H1 (cell line): ENCODE results near the gene GPC6. TPM values are rescaled to one million over a fixed set of nuclear protein-coding genes. Genes with fewer than 3 reads are reported as not detected.
A peak's percentile ranks its signal among the peaks of the same experiment; 100 is the strongest.

ENCODE experiments used
- CTCF ChIA-PET: fragments of 300-600 bp; sonication (Branson Sonifier 250); formaldehyde crosslinking; loops from one replicate; lab custom pipeline; 2021; ENCODE audit not compliant: partially characterized antibody; lab: Charles Lee
- POLR2A ChIA-PET: fragments of 300-600 bp; sonication (Branson Sonifier 250); formaldehyde crosslinking; loops from one replicate; lab custom pipeline; 2021; ENCODE audit warnings: inconsistent platforms; ENCODE audit not compliant: partially characterized antibody; lab: Charles Lee
- DNase-seq, 2 experiments: peaks; one replicate each; pipeline versions ENCODE4 v3.0.0 to v3.0.0-alpha.2; 2010 to 2022; ENCODE audit warnings: low spot score in 2 of 2, low read depth in 1 of 2, mixed read lengths in 1 of 2
- FAIRE-seq: peaks from 2 replicates; lab custom pipeline; 2011; peaks lifted over from hg19 to GRCh38; lab: Jason Lieb, UNC
- H2AFZ ChIP-seq: 2 replicates; pipeline ENCODE4 v1.8.1; 2012; ENCODE audit warnings: low read length, inconsistent platforms
- H2AK5ac ChIP-seq: 2 replicates; pipeline ENCODE4 v1.6.1; 2013; ENCODE audit warnings: low read depth, low read length
- H2BK120ac ChIP-seq: replicated peaks from 2 replicates; pipeline ENCODE3; 2013; ENCODE audit warnings: low read depth, low read length, inconsistent platforms
- H2BK12ac ChIP-seq: 2 replicates; pipeline ENCODE4 v1.6.1; 2013; ENCODE audit warnings: low read depth, low read length
- H2BK15ac ChIP-seq: 2 replicates; pipeline ENCODE4 v1.6.1; 2013; ENCODE audit warnings: low read length
- H2BK20ac ChIP-seq: 2 replicates; pipeline ENCODE4 v1.6.1; 2013; ENCODE audit warnings: low read length
- H2BK5ac ChIP-seq: 2 replicates; pipeline ENCODE4 v1.6.1; 2013; ENCODE audit warnings: low read depth, low read length
- H3K14ac ChIP-seq: 2 replicates; pipeline ENCODE4 v1.6.1; 2013; ENCODE audit warnings: inconsistent platforms; ENCODE audit not compliant: insufficient read length
- H3K18ac ChIP-seq: 2 replicates; pipeline ENCODE4 v1.6.1; 2013; ENCODE audit warnings: low read length; ENCODE audit errors: extremely low read depth
- H3K23ac ChIP-seq: 2 replicates; pipeline ENCODE4 v1.6.1; 2013; ENCODE audit warnings: inconsistent platforms; ENCODE audit not compliant: insufficient read length
- H3K23me2 ChIP-seq: 2 replicates; pipeline ENCODE4 v1.6.1; 2013; ENCODE audit warnings: low read depth, low read length
- H3K27ac ChIP-seq: 2 replicates; pipeline ENCODE4 v1.6.1; 2011; ENCODE audit warnings: low read depth, low read length, inconsistent platforms
- H3K27me3 ChIP-seq, 4 experiments: replicated peaks in 1 of 4; 1 replicate in 1 of 4; 2 replicates in 3 of 4; pipeline versions ENCODE4 v1.6.1 to v1.8.1; 2011 to 2013; ENCODE audit warnings: low read length in 3 of 4, mild to moderate bottlenecking in 3 of 4, inconsistent platforms in 2 of 4, mixed read lengths in 2 of 4, moderate library complexity in 1 of 4; ENCODE audit not compliant: control insufficient read depth in 3 of 4, insufficient read depth in 3 of 4; ENCODE audit errors: extremely low read depth in 1 of 4
- H3K36me3 ChIP-seq, 4 experiments: 2 replicates each; pipeline versions ENCODE4 v1.6.1 to v1.8.1; 2011 to 2013; ENCODE audit warnings: mild to moderate bottlenecking in 4 of 4, low read length in 3 of 4, moderate library complexity in 2 of 4, control low read depth in 1 of 4, inconsistent platforms in 1 of 4; ENCODE audit not compliant: insufficient read depth in 4 of 4, control insufficient read depth in 2 of 4
- H3K4ac ChIP-seq: replicated peaks from 2 replicates; pipeline ENCODE3; 2013; ENCODE audit warnings: low read length, low read depth, mixed read lengths, inconsistent platforms; ENCODE audit not compliant: insufficient read length
- H3K4me1 ChIP-seq, 4 experiments: replicated peaks in 1 of 4; 1 replicate in 1 of 4; 2 replicates in 3 of 4; pipeline versions ENCODE4 v1.6.1 to v1.8.1; 2011 to 2013; ENCODE audit warnings: low read length in 3 of 4, inconsistent platforms in 2 of 4, mixed read lengths in 1 of 4; ENCODE audit not compliant: insufficient read depth in 4 of 4, control insufficient read depth in 3 of 4
- H3K4me2 ChIP-seq, 2 experiments: 2 replicates each; pipeline versions ENCODE4 v1.6.1 to v1.8.1; 2011 to 2013; ENCODE audit warnings: low read depth in 2 of 2, low read length in 2 of 2, control low read depth in 1 of 2, inconsistent platforms in 1 of 2, mild to moderate bottlenecking in 1 of 2; ENCODE audit not compliant: insufficient read depth in 1 of 2
- H3K4me3 ChIP-seq, 4 experiments: fragments of 200-600, 300-600 bp in 1 of 4; sonication (generic), shearing (Covaris generic), sonication (Bioruptor Twin) in 1 of 4; 2 replicates each; pipeline versions ENCODE4 v1.5.1 to v1.8.1; 2011 to 2016; ENCODE audit warnings: low read length in 4 of 4, low read depth in 3 of 4, control low read depth in 2 of 4, inconsistent platforms in 2 of 4, mild to moderate bottlenecking in 2 of 4, mixed read lengths in 1 of 4, moderate library complexity in 1 of 4; ENCODE audit not compliant: insufficient read depth in 2 of 4; ENCODE audit errors: extremely low read depth in 1 of 4
- H3K56ac ChIP-seq: replicated peaks from 2 replicates; pipeline ENCODE3; 2013; ENCODE audit warnings: low read depth, mild to moderate bottlenecking, mixed read lengths, low read length, inconsistent platforms; ENCODE audit not compliant: insufficient read length
- H3K79me1 ChIP-seq: 2 replicates; pipeline ENCODE4 v1.6.1; 2013; ENCODE audit warnings: low read depth, low read length, control low read depth
- H3K79me2 ChIP-seq, 2 experiments: 2 replicates each; pipeline versions ENCODE4 v1.6.1 to v1.8.1; 2012 to 2013; ENCODE audit warnings: low read length in 2 of 2, mild to moderate bottlenecking in 2 of 2, inconsistent platforms in 1 of 2; ENCODE audit not compliant: insufficient read depth in 2 of 2, control insufficient read depth in 1 of 2
- H3K9ac ChIP-seq, 4 experiments: replicated peaks in 1 of 4; 1 replicate in 1 of 4; 2 replicates in 3 of 4; pipeline versions ENCODE4 v1.6.1 to v1.8.1; 2011 to 2013; ENCODE audit warnings: low read depth in 3 of 4, low read length in 3 of 4, control low read depth in 2 of 4, mild to moderate bottlenecking in 2 of 4, moderate library complexity in 2 of 4, inconsistent platforms in 1 of 4; ENCODE audit errors: extremely low read depth in 1 of 4
- H3K9me3 ChIP-seq, 2 experiments: 2 replicates each; pipeline versions ENCODE4 v1.6.1 to v1.8.1; 2012 to 2013; ENCODE audit warnings: mild to moderate bottlenecking in 2 of 2, moderate library complexity in 2 of 2, control low read depth in 1 of 2, inconsistent platforms in 1 of 2, low read depth in 1 of 2, low read length in 1 of 2, mixed read lengths in 1 of 2; ENCODE audit not compliant: insufficient read depth in 2 of 2
- H4K20me1 ChIP-seq, 2 experiments: replicated peaks in 1 of 2; 2 replicates each; pipeline versions ENCODE3 to v1.8.1; 2011 to 2013; ENCODE audit warnings: inconsistent platforms in 2 of 2, low read length in 2 of 2, mild to moderate bottlenecking in 1 of 2; ENCODE audit not compliant: insufficient read depth in 2 of 2, control insufficient read depth in 1 of 2
- H4K5ac ChIP-seq: 2 replicates; pipeline ENCODE4 v1.6.1; 2013; ENCODE audit warnings: low read length, low read depth, mixed read lengths, inconsistent platforms; ENCODE audit not compliant: insufficient read length
- H4K8ac ChIP-seq: 2 replicates; pipeline ENCODE4 v1.8.0; 2013; ENCODE audit warnings: mild to moderate bottlenecking, moderate library complexity, low read length, inconsistent platforms; ENCODE audit not compliant: insufficient read depth; ENCODE audit errors: extremely low read depth
- H4K91ac ChIP-seq: replicated peaks from 2 replicates; pipeline ENCODE3; 2013; ENCODE audit warnings: low read length, mixed read lengths, inconsistent platforms; ENCODE audit not compliant: insufficient read length
- CEBPB ChIP-seq: IDR thresholded peaks from 2 replicates; pipeline ENCODE4 v1.6.1; 2012; ENCODE audit warnings: low read depth, low read length
- CHD2 ChIP-seq: IDR thresholded peaks from 2 replicates; pipeline ENCODE4 v1.6.1; 2012; ENCODE audit warnings: low read length, improper control_type of control experiment
- NANOG ChIP-seq: IDR thresholded peaks from 2 replicates; pipeline ENCODE4 v1.6.1; 2011; ENCODE audit warnings: low read length, low read depth, mild to moderate bottlenecking, inconsistent platforms; ENCODE audit not compliant: insufficient read depth, poor library complexity, severe bottlenecking
- polyA plus RNA-seq, 7 experiments: library from polyadenylated mRNA; depleted of rRNA in 3 of 7; stranded (reverse) in 5 of 7; unstranded in 2 of 7; fragments of >200 nt in 5 of 7; fragments of 200-250 nt in 2 of 7; gene quantifications; 1 replicate in 5 of 7; 2 replicates in 1 of 7; 4 replicates in 1 of 7; pipeline versions ENCODE4 v1.2.1 to v1.2.3, GENCODE V29; 2011 to 2013; ENCODE audit warnings: missing spikeins in 2 of 7, mixed read lengths in 2 of 7
- total RNA-seq: library from RNA; stranded (reverse); fragmentation: NEBNext Ultra II Directional; extraction: Animal tissue kit (Norgen Biotek cat#: 25700); gene quantifications from 2 replicates; pipeline ENCODE4 v1.2.1, GENCODE V29; 2021

GPC6 gene
- total and polyA plus RNA-seq, 2 of the 8 experiments (the other 6 are each of a cell fraction or from before 2014, with no cell fraction given): 5.4 to 12.0 TPM

DNA sequence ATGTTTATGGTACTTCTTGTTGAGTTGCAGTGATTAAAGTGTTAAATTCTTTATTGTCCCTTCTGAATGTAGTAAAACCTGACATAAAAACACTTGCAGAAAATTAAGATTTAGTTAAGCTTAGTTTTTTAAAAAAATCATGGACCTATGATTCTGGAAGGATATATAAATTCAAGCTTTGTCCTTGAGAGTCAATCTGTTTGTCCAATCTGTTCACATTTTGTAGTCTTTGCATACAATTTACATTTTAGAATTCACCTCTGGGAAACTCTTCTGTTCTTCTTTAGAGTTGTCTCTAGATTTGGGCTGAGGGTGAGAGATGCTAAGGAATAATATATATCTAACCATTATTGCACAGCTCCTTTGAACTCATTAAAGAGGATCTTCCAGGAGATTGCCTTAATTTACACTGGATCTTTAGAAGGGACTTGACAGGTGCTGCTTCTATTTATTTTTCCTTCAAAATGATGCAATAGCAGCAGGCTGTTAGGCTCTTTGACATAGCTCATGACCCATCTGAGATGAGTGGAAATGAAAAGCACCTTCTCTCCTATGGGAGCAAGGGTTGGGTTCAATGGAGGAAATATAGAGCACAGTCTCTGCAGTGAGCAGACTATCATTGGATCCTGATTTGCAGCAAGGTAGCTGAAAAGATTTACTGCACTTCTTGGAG lies 433.9 kb downstream of the GPC6 start:
- Histone ChIP-seq H3K14ac (no peak overlapping the region), H3K18ac (no peak overlapping the region), H3K4me1 (no peaks in the 10 kb centered on the region), H3K9ac (no peak overlapping the region), H2BK15ac (no peak overlapping the region), H3K9me3 (no peaks in the 10 kb centered on the region), H4K5ac (no peak overlapping the region), H2BK5ac (no peak overlapping the region), H3K4me2 (no peak overlapping the region), H2BK12ac (no peak overlapping the region), H3K79me2 (no peaks in the 10 kb centered on the region), H3K23ac (no peak overlapping the region), H4K20me1 (no peaks in the 10 kb centered on the region), H2AFZ (no peak overlapping the region), H3K36me3 (no peaks in the 10 kb centered on the region), H2AK5ac (no peak overlapping the region), H3K27ac (no peak overlapping the region), H2BK120ac (no peak overlapping the region), H3K23me2 (no peaks in the 10 kb centered on the region), H3K27me3 (no peaks in the 10 kb centered on the region), H3K4ac (no peak overlapping the region), H3K56ac (no peak overlapping the region), H4K91ac (no peak overlapping the region), H3K79me1 (no peaks in the 10 kb centered on the region), H4K8ac (no peak overlapping the region), H2BK20ac (no peak overlapping the region), H3K4me3 (no peak overlapping the region)
- POLR2A ChIA-PET: no interaction called here
- CTCF ChIA-PET: no interaction called here
- DNase-seq (no peak), FAIRE-seq (no peak)
- TF ChIP-seq CEBPB: peak; percentile 55; the same call in 1 of the 2 replicates
- TF ChIP-seq CHD2: no peak
- no peak for TF ChIP-seq NANOG
